HG02623 (cell line): ENCODE results near the gene FTH1.

Source experiments
- ATAC-seq: cut with Tn5 transposase; IDR thresholded peaks from one replicate; pipeline ENCODE4 v1.9.1; 2021; ENCODE audit warnings: moderate library complexity; ENCODE audit not compliant: unreplicated experiment

The FTH1 gene

GRCh38 chr11:61949169-61950034 lies 18.0 kb downstream of the FTH1 start:
- no peak for ATAC-seq

GRCh38 chr11:61948505-61948904 lies 18.9 kb downstream of the FTH1 start:
- no peak for ATAC-seq

- ATAC-seq: no peak
These were observed 19.8 kb downstream of the FTH1 start for GRCh38 chr11:61947486-61948210.

- ATAC-seq: no peak
These were observed 20.5 kb downstream of the FTH1 start for GRCh38 chr11:61946894-61947293.

DNA sequence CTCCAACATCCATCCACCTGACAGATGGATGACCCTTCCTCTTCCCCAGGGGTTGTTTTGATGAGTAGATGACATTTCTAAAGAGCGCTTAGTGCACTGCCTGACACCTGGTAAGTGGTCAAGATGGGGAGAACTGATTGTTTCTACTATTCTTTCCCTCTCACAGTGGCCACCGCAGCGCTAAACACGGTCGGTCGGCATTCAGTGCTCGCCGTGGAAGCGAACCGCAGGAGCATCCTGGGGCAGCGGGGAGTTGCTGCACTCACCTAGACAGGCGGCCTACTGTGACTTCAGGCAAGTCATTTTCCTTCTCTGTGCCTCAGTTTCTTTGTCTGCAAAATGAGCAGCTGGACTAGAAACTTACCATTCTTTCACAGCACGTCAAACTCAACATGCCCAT lies 22.2 kb downstream of the FTH1 start:
- no peak for ATAC-seq

DNA sequence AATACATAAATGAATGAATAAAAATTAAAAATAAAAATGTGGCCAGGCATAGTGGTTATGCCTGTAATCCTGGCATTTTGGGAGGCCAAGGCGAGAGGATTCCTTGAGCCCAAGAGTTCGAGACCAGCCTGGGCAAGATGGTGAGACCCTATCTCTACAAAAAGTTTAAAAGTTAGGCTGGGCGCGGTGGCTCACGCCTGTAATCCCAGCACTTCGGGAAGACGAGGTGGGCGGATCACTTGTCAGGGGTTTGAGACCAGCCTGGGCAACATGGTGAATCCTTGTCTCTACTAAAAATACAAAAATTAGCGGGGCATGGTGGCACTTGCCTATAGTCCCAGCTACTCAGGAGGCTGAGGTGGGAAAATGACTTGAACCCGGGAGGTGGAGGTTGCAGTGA lies 27.0 kb downstream of the FTH1 start:
- no peak for ATAC-seq

DNA sequence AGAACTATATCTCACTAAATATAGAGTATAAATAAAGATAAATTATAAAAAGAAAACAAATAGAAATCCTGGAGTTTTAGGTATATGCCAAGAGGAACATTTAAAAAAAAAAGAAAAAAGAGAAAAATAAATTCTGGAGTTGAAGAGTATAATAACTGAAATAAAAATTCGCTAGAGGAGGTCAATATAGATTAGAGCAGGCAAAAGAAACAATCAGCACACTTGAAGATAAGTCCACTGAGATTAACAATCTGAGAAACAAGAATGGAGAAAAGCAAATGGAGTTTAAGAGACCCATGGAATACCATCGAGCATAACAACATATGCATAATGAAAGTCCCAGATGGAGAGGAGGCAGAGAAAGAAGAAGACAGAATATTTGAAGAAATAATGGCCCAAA lies 31.6 kb downstream of the FTH1 start:
- no peak for ATAC-seq

DNA sequence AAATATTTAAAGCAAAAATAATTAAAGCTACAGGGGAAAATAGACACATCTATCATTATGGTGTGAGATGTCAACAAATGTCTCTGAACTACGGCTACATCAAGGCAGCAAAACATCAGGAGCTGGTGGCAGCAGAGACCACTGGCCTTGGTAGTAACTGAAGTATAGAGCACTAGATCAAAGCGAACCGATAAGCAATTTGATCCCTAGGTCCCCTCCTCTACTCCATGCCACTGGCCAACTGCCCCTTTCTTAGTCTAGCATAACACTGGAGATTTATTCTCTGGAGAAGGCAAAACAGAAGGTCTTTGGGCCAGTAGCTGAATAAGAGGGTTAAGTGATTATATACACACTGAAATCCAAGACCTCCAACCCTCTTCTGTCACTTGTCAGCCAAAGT lies 36.5 kb downstream of the FTH1 start:
- no peak for ATAC-seq

GRCh38 chr11:61928606-61929005 lies 38.8 kb downstream of the FTH1 start:
- ATAC-seq: no peak

DNA sequence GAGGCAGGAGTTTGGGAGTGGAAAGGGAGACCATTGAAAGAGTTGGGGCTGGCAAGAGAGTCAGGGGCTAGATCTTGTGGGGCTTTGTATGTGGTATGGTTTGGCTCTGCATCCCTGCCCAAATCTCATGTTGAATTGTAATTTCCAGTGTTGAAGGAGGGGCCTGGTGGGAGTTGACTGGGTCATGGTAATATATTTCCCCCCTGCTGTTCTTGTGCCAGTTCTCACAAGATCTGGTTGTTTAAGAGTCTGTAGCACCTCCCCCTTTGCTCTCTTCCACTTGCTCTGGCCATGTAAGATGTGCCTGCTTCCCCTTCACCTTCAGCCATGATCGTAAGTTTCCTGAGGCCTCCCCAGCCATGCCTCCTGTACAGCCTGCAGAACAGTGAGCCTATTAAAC lies 39.9 kb downstream of the FTH1 start:
- no peak for ATAC-seq

DNA sequence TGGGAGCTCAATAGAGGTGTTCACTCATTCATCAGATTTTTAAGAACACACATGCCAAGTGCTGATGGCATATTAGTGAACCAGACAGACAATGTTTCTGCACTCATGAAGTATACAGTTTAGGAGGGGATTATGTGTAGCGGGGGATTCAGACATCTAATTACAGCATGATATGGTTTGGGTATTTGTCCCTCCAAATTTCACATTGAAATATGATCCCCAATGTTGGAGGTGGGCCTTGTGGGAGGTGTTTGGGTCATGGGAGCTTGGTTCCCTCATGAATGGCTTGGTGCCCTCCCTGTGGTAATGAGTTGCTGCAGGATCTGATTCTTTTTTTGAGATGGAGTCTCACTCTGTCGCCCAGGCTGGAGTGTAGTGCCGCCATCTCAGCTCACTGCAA lies 41.2 kb downstream of the FTH1 start:
- no peak for ATAC-seq

DNA sequence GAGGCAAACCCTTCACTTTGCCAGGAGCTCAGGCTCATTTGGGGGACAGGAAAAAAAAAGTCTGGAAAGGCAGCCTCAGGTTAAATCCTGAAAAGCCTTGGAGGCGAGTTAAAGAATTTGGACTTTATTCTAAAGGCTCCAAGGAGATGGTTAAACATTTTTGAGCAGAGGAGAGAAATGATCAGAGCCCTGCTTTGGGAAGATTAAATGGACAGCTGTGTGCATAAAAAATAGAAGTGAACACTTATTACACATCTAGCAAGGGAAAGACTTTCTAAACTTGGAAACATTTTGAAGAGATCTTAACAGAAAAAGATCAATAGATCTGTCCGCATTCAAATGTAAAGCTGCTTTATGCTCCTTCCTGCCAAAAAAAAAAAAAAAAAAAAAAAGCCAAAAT lies 41.7 kb downstream of the FTH1 start:
- no peak for ATAC-seq

DNA sequence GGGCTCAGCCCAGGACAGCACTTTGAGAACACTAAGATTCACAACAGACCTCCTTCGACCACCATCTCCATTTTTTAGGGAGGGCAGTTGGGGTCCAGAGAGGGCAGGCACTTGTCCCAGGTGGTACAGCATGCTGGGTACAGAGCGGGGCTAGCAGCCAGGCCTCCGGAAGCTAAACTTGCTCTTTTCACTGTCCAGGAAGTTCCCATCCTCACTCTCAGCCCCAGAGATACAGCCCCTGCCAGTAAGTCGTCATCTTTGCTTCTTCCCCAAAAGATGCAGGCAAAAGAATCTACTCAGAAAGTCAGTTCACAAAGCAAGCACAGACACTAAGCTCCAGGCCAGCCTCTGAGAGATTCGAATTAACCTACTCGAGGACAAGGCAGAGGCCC lies 43.4 kb downstream of the FTH1 start:
- ATAC-seq: no peak

- no peak for ATAC-seq
These were observed 44.0 kb downstream of the FTH1 start for GRCh38 chr11:61923166-61924063.

DNA sequence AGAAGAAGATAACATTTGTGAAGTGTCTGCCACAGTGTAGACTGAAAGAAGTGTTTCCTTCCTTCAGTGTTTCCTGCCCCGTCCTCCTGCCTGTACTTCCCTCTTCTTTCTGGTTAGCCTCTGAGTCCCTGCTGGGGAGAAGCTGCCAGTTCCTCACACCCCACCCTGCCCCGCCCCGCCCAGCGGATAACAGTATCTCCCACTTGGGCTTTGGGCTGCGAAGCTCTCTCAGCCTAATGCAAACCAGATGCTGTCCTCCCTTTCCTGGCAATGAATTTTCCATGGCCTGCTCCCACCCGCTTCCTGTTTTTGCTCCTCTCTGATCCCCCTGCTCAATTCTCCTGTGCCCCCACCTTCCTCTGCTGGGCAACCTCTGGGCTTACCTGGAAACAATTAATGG lies 44.9 kb downstream of the FTH1 start:
- no peak for ATAC-seq

- ATAC-seq: no peak
These were observed 46.0 kb downstream of the FTH1 start for GRCh38 chr11:61921446-61921845.

- no peak for ATAC-seq
These were observed 47.5 kb downstream of the FTH1 start for GRCh38 chr11:61919705-61920631.

DNA sequence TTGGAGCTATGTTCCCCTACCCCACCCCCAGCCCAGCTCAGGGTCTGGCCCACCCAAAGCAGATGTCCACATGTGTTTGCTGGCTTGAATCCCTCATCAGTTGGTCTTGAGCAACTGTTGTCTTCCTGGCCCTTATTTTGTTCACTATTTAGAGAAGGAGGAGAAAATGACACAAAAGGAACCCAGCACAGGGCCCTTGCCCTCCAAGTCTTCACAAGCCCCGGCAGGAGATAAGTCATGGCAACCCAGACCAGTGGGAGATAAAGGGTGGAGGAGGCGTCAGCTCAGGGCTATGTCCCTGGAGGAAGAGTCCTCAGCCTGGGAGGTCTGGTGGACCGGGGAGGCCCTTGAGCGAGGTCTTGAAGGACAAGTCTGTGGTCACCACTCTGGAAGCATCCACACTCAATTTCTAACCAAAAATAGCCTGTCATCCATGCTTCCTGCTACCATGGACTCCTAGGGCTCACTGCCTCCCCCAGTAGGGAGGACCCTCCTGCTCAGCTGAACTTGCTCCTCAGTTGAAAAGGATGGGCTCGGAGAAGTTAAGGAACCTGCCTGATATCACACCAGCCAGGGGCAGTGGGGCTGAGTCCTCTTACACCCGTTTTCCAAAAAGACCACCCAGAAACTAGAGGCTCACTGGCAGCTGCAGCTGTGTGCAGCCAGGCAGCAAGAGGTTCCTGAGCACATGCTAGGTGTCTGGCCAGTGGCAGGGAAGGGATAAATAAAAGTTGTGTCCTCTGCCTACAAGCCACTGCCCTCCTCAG lies 48.3 kb downstream of the FTH1 start:
- no peak for ATAC-seq

GRCh38 chr11:61918251-61918937 lies 49.0 kb downstream of the FTH1 start:
- no peak for ATAC-seq
